AG04449 (cell line): ENCODE data around the gene CAMK2N1.

Experiments
- CTCF ChIA-PET: fragments of 350-600 bp; formaldehyde crosslinking; extraction: SDS; loops from one replicate; lab custom pipeline; 2021; ENCODE audit warnings: antibody characterized with exemption; lab: Yijun Ruan, JAX
- POLR2A ChIA-PET: fragments of 400-600, 350-600 bp; formaldehyde crosslinking; extraction: SDS; loops from one replicate; lab custom pipeline; 2020; ENCODE audit warnings: antibody characterized with exemption, inconsistent platforms; lab: Yijun Ruan, JAX
- DNase-seq: peaks from one replicate; pipeline ENCODE4 v3.0.0-alpha.2; 2010; ENCODE audit warnings: low read depth, low spot score
- H3K4me3 ChIP-seq: 2 replicates; pipeline ENCODE4 v1.5.1; 2011; ENCODE audit warnings: low read depth, mild to moderate bottlenecking, control low read depth, low read length
- CTCF ChIP-seq: IDR thresholded peaks from one replicate; pipeline ENCODE4 v1.5.1; 2011; ENCODE audit warnings: mild to moderate bottlenecking, moderate library complexity, low read length, control low read depth, inconsistent platforms; ENCODE audit not compliant: insufficient read depth; ENCODE audit errors: missing control alignments

CAMK2N1 gene

GRCh38 chr1:20442920-20443625, 42.9 kb downstream of the CAMK2N1 start:
- ChIA-PET POLR2A (no interaction called here), CTCF (no interaction called here)
- H3K4me3 ChIP-seq, result no peak overlapping the region
- DNase-seq, result no peak
- TF ChIP-seq CTCF, result no peak

GRCh38 chr1:20440785-20441200, 45.2 kb downstream of the CAMK2N1 start:
- H3K4me3 ChIP-seq, result no peak overlapping the region
- no peak for TF ChIP-seq CTCF
- no peak for DNase-seq
- CTCF ChIA-PET, result interaction anchor here (0.7 to 1.4 kb wide), 5 partner anchors 10 to 57 kb away, joined by 3 to 9 read pairs (median 3); no protein-coding TSS in a partner anchor
- POLR2A ChIA-PET, result no interaction called here

GRCh38 chr1:20439282-20439681, 46.7 kb downstream of the CAMK2N1 start:
- no peak for TF ChIP-seq CTCF
- CTCF ChIA-PET, result interaction anchor here (1.1 to 1.9 kb wide), 5 partner anchors 8 to 77 kb away, joined by 3 to 12 read pairs (median 4); no protein-coding TSS in a partner anchor
- no peak for DNase-seq
- no peak overlapping the region for H3K4me3 ChIP-seq
- POLR2A ChIA-PET, result no interaction called here

- no peak for TF ChIP-seq CTCF
- POLR2A ChIA-PET, result no interaction called here
- no peak for DNase-seq
- CTCF ChIA-PET, result interaction anchor here (0.7 kb wide), 1 partner anchor 242 kb away, joined by 3 read pairs; no protein-coding TSS in a partner anchor
- no peak overlapping the region for H3K4me3 ChIP-seq
These were observed 48.4 kb downstream of the CAMK2N1 start for GRCh38 chr1:20437640-20438039.

- TF ChIP-seq CTCF, result no peak
- no peak for DNase-seq
- H3K4me3 ChIP-seq, result no peak overlapping the region
- ChIA-PET CTCF (interaction anchor here (1.1 to 4.7 kb wide), 3 partner anchors 8 to 71 kb away, joined by 3 to 70 read pairs (median 7); no protein-coding TSS in a partner anchor), POLR2A (interaction anchor here (1.1 kb wide), 1 partner anchor 52 kb away, joined by 3 read pairs; no protein-coding TSS in a partner anchor)
These were observed 53.1 kb downstream of the CAMK2N1 start for GRCh38 chr1:20432891-20433290.
